Cardiac muscle cell (in vitro differentiated cells and primary cell): ENCODE measurements around the gene PDE4B. TPM values are rescaled to one million over a fixed set of nuclear protein-coding genes. Genes with fewer than 3 reads are reported as not detected.

Experiments
- DNase-seq, 2 donors: peaks; one replicate each; pipeline versions ENCODE4 v3.0.0 to v3.0.0-alpha.2; 2010 to 2017; ENCODE audit warnings: low read depth in 1 of 2, low spot score in 1 of 2
- H3K27ac ChIP-seq: fragments of 200-600 bp; sonication (generic); 2 replicates; pipeline ENCODE4 v1.5.1; 2016
- H3K27me3 ChIP-seq: fragments of 200-600 bp; sonication (generic); 2 replicates; pipeline ENCODE4 v1.6.0; 2016; ENCODE audit warnings: control low read depth
- H3K36me3 ChIP-seq: fragments of 200-600 bp; sonication (generic); 2 replicates; pipeline ENCODE4 v1.5.1; 2016; ENCODE audit warnings: control low read depth
- H3K4me1 ChIP-seq: fragments of 200-600 bp; sonication (generic); 2 replicates; pipeline ENCODE4 v1.8.1; 2017; ENCODE audit warnings: low read depth, mild to moderate bottlenecking, mixed run types
- H3K4me3 ChIP-seq: fragments of 200-600 bp; sonication (generic); 2 replicates; pipeline ENCODE4 v1.5.1; 2016; ENCODE audit warnings: mild to moderate bottlenecking
- H3K9me3 ChIP-seq: fragments of 200-600 bp; sonication (generic); 2 replicates; pipeline ENCODE4 v1.5.1; 2017; ENCODE audit warnings: low read depth, mild to moderate bottlenecking, control low read depth
- polyA plus RNA-seq: library from polyadenylated mRNA; unstranded; fragments of >200 nt; fragmentation: Nextera tagmentation; extraction: Ambion mirVana; gene quantifications from 2 replicates; pipeline ENCODE4 v1.2.1, GENCODE V29; 2016
- total RNA-seq: library from RNA; depleted of rRNA; stranded (reverse); fragments of >200 nt; gene quantifications from 2 replicates; pipeline ENCODE4 v1.2.3, GENCODE V29; 2016
- TF ChIP-seq, protein P1 (sequence below): IDR thresholded peaks from 2 replicates; pipeline ENCODE4 v1.5.1; 2012; ENCODE audit warnings: low read depth, mild to moderate bottlenecking, low read length

The PDE4B gene
- total and polyA plus RNA-seq, 2 experiments from 2014 or later: 0.65 to 3.9 TPM

DNA sequence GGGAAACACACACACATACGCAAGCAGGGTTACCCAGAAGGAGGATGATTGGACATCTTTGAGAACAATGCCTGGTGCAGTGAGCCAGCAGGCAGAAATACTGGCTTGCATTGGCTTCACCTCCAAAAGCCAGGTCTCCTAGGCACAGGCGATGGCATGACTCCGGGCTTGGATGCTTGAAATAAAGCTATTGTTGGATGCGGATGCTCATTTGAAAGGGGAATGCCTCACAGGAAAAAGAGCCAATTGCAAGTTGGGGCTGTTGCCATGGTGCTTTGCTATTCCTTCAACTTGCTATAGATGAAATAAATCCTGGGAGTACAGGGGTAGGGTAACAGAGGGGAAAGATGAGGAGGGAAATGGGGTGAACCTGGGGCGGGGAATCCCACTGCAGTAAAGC, 560.6 kb downstream of the PDE4B start:
- TF ChIP-seq, protein P1, sequence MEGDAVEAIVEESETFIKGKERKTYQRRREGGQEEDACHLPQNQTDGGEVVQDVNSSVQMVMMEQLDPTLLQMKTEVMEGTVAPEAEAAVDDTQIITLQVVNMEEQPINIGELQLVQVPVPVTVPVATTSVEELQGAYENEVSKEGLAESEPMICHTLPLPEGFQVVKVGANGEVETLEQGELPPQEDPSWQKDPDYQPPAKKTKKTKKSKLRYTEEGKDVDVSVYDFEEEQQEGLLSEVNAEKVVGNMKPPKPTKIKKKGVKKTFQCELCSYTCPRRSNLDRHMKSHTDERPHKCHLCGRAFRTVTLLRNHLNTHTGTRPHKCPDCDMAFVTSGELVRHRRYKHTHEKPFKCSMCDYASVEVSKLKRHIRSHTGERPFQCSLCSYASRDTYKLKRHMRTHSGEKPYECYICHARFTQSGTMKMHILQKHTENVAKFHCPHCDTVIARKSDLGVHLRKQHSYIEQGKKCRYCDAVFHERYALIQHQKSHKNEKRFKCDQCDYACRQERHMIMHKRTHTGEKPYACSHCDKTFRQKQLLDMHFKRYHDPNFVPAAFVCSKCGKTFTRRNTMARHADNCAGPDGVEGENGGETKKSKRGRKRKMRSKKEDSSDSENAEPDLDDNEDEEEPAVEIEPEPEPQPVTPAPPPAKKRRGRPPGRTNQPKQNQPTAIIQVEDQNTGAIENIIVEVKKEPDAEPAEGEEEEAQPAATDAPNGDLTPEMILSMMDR: no peak
- no peaks in the 10 kb centered on the region for H3K27me3 ChIP-seq
- H3K4me3 ChIP-seq: no peak overlapping the region
- H3K9me3 ChIP-seq: no peaks in the 10 kb centered on the region
- H3K4me1 ChIP-seq: peaks cover 18% of the 10 kb centered on the region
- H3K27ac ChIP-seq: no peak overlapping the region
- DNase-seq: no peak
- H3K36me3 ChIP-seq: no peaks in the 10 kb centered on the region

DNA sequence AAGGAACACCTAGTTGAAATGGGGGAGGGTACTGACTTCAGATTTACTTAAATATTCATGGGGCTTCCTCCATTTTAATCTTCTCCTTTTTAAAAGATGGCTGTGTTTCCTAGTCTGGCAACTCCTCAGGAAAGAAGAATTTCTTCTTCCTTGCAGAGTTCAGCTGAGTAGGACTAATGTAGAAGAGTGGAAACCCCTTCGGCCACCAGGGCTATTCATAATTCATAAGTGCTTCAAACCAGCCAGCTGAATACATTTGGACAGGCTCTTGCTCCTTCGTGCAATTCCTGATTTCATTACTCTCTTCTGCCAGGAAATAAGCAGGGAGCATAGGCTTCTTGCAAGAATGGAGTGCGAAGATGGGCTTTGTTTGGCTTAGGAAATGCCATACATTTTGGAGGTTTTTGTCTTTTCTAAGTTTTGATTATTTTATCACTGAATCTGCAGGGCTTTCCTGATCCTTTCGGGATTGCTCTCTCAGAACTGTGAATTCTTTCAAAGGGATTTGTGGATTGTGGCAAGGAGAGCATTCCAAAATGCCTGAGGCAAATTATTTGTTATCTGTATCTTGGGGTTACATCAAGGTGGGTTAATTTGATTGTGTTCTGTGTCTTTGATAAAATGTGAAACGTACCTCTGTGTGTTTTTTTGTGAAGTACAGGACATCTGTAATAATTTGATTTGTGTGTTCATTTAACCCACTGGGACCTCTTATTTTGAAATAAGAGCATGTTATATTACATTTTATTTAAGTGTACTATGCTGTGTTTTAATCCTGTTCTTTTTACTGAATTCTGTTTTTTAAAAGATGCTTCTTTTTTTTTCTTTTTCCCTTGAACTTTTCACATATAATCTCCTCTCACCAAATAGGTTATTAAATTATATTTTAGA, 561.9 kb downstream of the PDE4B start:
- H3K27me3 ChIP-seq: no peaks in the 10 kb centered on the region
- H3K27ac ChIP-seq: no peak overlapping the region
- no peak overlapping the region for H3K4me3 ChIP-seq
- peaks cover 18% of the 10 kb centered on the region for H3K4me1 ChIP-seq
- no peaks in the 10 kb centered on the region for H3K36me3 ChIP-seq
- no peaks in the 10 kb centered on the region for H3K9me3 ChIP-seq
- TF ChIP-seq, protein P1: no peak
- peak in 1 of 2 donors; percentile 77 for DNase-seq

DNA sequence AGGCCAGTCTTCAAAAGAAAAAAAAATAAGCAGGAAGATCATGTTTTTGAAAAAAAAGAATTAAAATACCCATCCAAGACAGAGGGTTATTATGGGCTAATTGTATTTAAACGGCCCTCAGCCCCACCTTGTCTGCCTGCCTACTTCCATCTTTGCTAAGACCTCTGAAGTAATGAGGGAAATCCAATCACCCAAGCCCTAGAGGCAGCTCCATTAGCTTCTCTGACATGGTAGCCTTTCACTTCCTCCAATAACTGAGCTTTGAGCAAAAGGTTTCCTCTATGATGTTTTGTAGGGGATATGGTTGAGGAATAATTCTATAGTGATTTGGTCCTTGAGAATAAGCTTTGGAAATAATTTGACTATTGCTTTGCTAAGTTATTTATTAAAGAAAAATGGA, 563.1 kb downstream of the PDE4B start:
- H3K4me3 ChIP-seq: no peak overlapping the region
- no peak overlapping the region for H3K27ac ChIP-seq
- peaks cover 18% of the 10 kb centered on the region for H3K4me1 ChIP-seq
- H3K36me3 ChIP-seq: no peaks in the 10 kb centered on the region
- TF ChIP-seq, protein P1: no peak
- no peaks in the 10 kb centered on the region for H3K9me3 ChIP-seq
- no peak for DNase-seq
- no peaks in the 10 kb centered on the region for H3K27me3 ChIP-seq

DNA sequence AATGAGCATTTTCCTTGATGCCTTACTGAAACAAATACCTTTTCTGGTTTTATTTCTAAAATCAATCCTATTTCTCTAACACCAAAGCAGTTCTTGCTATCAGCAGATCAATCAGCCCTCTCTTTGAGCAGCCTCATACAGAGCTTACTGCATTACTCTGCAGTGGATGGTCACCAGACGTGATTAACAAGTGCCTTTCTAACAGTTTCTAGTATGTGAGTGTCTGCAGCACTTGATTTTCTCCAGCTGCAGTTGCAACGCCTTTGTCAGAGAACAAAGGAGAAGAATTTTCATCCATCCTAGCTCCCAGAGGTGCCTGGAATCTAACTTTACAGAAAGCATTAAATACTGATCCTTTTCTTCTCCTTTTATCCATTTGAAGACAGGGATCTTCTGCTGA, 563.9 kb downstream of the PDE4B start:
- H3K4me3 ChIP-seq: no peak overlapping the region
- TF ChIP-seq, protein P1: no peak

DNA sequence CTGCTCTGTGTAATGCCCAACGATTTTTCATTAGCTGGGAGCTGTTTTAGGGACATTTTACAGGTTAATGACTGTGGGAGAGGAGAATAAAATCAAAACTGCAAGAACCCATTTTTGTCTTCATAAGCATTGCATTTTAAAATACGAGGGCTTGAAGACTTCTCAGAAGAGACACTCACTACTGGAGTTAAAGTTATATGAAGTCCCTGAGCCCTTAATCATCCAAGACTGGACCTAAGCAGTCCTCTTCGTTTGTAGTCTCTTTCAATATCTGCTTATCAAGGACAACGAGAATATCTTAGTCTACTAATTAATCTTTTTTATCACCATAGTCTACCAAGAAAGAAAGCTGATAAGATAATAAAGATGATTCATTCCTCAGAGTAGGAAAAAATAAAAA, 564.3 kb downstream of the PDE4B start:
- no peak for DNase-seq
- Histone ChIP-seq H3K36me3 (no peaks in the 10 kb centered on the region), H3K9me3 (no peaks in the 10 kb centered on the region), H3K4me1 (peaks cover 18% of the 10 kb centered on the region), H3K27ac (no peak overlapping the region), H3K27me3 (no peaks in the 10 kb centered on the region), H3K4me3 (no peak overlapping the region)
- TF ChIP-seq, protein P1: no peak

More for the DNA sequence above, 563.9 kb downstream of the PDE4B start:
- DNase-seq: peak in 1 of 2 donors; percentile 61
- no peaks in the 10 kb centered on the region for H3K9me3 ChIP-seq
- no peak overlapping the region for H3K27ac ChIP-seq
- no peaks in the 10 kb centered on the region for H3K36me3 ChIP-seq
- peaks cover 18% of the 10 kb centered on the region for H3K4me1 ChIP-seq
- H3K27me3 ChIP-seq: no peaks in the 10 kb centered on the region
